Measurements from ENCODE around the gene ACOT13. TPM values are rescaled to one million over a fixed set of nuclear protein-coding genes. Genes with fewer than 3 reads are reported as not detected.

Gene ACOT13
- total and polyA plus RNA-seq, 2 of the 4 experiments (the other 2 are of a cell fraction), result 3.6 to 25.7 TPM

DNA sequence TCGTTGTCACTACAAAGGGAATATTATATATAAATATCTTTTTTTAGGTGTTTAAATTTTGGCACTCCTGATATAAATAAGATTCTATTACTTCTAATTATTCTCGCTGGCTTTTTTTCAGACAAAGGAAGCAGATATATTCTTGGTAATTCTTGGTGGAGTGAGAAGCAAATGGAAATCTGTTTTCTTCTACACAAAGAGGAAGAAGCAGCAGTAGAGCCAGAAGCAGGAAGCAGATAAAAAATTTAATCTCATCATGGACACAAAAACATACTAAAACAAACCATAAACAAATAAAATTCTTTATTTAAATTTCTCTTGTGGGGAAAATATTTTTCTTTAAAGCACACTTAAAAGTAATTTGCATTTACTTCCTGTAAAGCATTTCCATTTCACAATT is 17.2 kb upstream of the ACOT13 start:
- no peak overlapping the region for H2BK5ac ChIP-seq (ENCODE audit: low read depth, low read length, poor library complexity, severe bottlenecking)
- no peak overlapping the region for H4K5ac ChIP-seq (ENCODE audit: low read depth, low read length)
- no peaks in the 10 kb centered on the region for H3K9me1 ChIP-seq (ENCODE audit: insufficient read depth, low read length)
- dilution Hi-C loops (cut with HindIII; ENCODE audit: low sequenced_read_pairs, unreplicated experiment), result no loop called here
- no peak overlapping the region for H4K91ac ChIP-seq (ENCODE audit: insufficient read depth, low read depth, low read length)
- no peak overlapping the region for H2AK5ac ChIP-seq (ENCODE audit: low read depth, low read length)
- TF ChIP-seq NFE2L2 (IDR thresholded peaks at IDR 0.05; ENCODE audit: low read depth, low read length) (no peak), FOS (IDR thresholded peaks at IDR 0.05; ENCODE audit: low read depth, low read length) (no peak)
- no CpG with 5 or more reads among the region's 2 CpGs for WGBS, 2 experiments (ENCODE audit: extremely low coverage in 2 of 2, insufficient read length in 1 of 2)
- peaks cover 8% of the 10 kb centered on the region for H3K36me3 ChIP-seq (ENCODE audit: control insufficient read depth, insufficient read depth, low read length)
- no peak overlapping the region for H2AK9ac ChIP-seq (replicated peaks; ENCODE audit: low read depth, low read length, poor library complexity)
- no peak overlapping the region for H3K56ac ChIP-seq (ENCODE audit: extremely low read depth, insufficient read depth, low read length)
- in situ Hi-C loops (cut with MboI; ENCODE audit: low sequenced_read_pairs), result no loop called here
- H3K4me1 ChIP-seq (ENCODE audit: control insufficient read depth, insufficient read depth, low read length), result no peaks in the 10 kb centered on the region
- ChIA-PET POLR2A (ENCODE audit: unreplicated experiment) (no interaction called here), CTCF (no interaction called here)
- no peak for ATAC-seq (ENCODE audit: low read depth)
- H2AFZ ChIP-seq (replicated peaks; ENCODE audit: low read length, poor library complexity), result no peak overlapping the region
- no TSS peak for BruUV-seq (replicated peaks)
- no peak for DNase-seq
- intact Hi-C loops (cut with micrococcal nuclease), result no loop called here
- no peak overlapping the region for H3K23ac ChIP-seq (ENCODE audit: low read depth, low read length)
- no peak overlapping the region for H2BK120ac ChIP-seq (ENCODE audit: low read depth, low read length)
- no peak overlapping the region for H3K27ac ChIP-seq (ENCODE audit: insufficient read depth, low read length)
- peaks cover 7% of the 10 kb centered on the region for H3K27me3 ChIP-seq (ENCODE audit: control insufficient read depth, insufficient read depth, low read length)
- no peak overlapping the region for H3K4ac ChIP-seq (ENCODE audit: low read depth, low read length)
- H4K8ac ChIP-seq (ENCODE audit: low read depth in 2 of 2, low read length in 2 of 2), result no peak overlapping the region
- no peaks in the 10 kb centered on the region for H3K9me3 ChIP-seq (ENCODE audit: control insufficient read depth, insufficient read depth, low read length)
- H2BK15ac ChIP-seq (ENCODE audit: low read depth, low read length), result no peak overlapping the region
- no peak overlapping the region for H3K14ac ChIP-seq (replicated peaks; ENCODE audit: low read depth, low read length)
- H4K20me1 ChIP-seq (ENCODE audit: insufficient read depth, low read length), result no peaks in the 10 kb centered on the region
- H3K79me1 ChIP-seq (ENCODE audit: low read depth in 1 of 2, low read length in 2 of 2), result no peaks in the 10 kb centered on the region
- no peak overlapping the region for H2BK20ac ChIP-seq (ENCODE audit: low read depth, low read length)
- H3K9ac ChIP-seq (ENCODE audit: low read depth, low read length), result no peak overlapping the region
- H3K4me3 ChIP-seq (ENCODE audit: insufficient read depth, low read depth, low read length), result no peak overlapping the region
- H3K4me2 ChIP-seq (ENCODE audit: low read depth, low read length), result no peak overlapping the region
- no peak overlapping the region for H3K18ac ChIP-seq (ENCODE audit: low read depth, low read length)
